ENCODE measurements around the gene ABHD16A.

Gene ABHD16A

GRCh38 chr6:31697555-31697954, 5.6 kb downstream of the ABHD16A start:
- ATAC-seq, result no peak
- TF ChIP-seq GLIS3 (CRISPR knock-in tag; IDR thresholded peaks at IDR 0.05) (no peak), ISL1 (CRISPR knock-in tag; IDR thresholded peaks at IDR 0.05) (no peak), TCF4 (CRISPR knock-in tag; IDR thresholded peaks at IDR 0.05; ENCODE audit: borderline replicate concordance) (no peak), POU6F1 (CRISPR knock-in tag; IDR thresholded peaks at IDR 0.05; ENCODE audit: borderline replicate concordance, low read depth) (no peak), ZNF70 (CRISPR knock-in tag; IDR thresholded peaks at IDR 0.05) (no peak), ZNF565 (CRISPR knock-in tag; conservative IDR thresholded peaks at IDR 0.05; ENCODE audit: low read depth) (no peak), ZFP30 (CRISPR knock-in tag; IDR thresholded peaks at IDR 0.05) (no peak)

- ATAC-seq, result no peak
- no peak for TF ChIP-seq POU6F1 (CRISPR knock-in tag; IDR thresholded peaks at IDR 0.05; ENCODE audit: borderline replicate concordance, low read depth)
- no peak for TF ChIP-seq ISL1 (CRISPR knock-in tag; IDR thresholded peaks at IDR 0.05)
- no peak for TF ChIP-seq ZNF70 (CRISPR knock-in tag; IDR thresholded peaks at IDR 0.05)
- TF ChIP-seq PPARA (CRISPR knock-in tag; IDR thresholded peaks at IDR 0.05; ENCODE audit: borderline replicate concordance), result no peak
- TF ChIP-seq ZNF8 (CRISPR knock-in tag; IDR thresholded peaks at IDR 0.05), result no peak
- no peak for TF ChIP-seq ZC3H10 (CRISPR knock-in tag; IDR thresholded peaks at IDR 0.05)
- TF ChIP-seq ARNTL (CRISPR knock-in tag; IDR thresholded peaks at IDR 0.05; ENCODE audit: borderline replicate concordance, low read depth), result no peak
- TF ChIP-seq PATZ1 (CRISPR knock-in tag; IDR thresholded peaks at IDR 0.05; ENCODE audit: borderline replicate concordance), result no peak
- TF ChIP-seq CREB5 (CRISPR knock-in tag; IDR thresholded peaks at IDR 0.05; ENCODE audit: low read depth), result no peak
- no peak for TF ChIP-seq RARB (CRISPR knock-in tag; IDR thresholded peaks at IDR 0.05)
- TF ChIP-seq ESRRG (CRISPR knock-in tag; IDR thresholded peaks at IDR 0.05), result no peak
- no peak for TF ChIP-seq CSDC2 (CRISPR knock-in tag; IDR thresholded peaks at IDR 0.05)
- no peak for TF ChIP-seq TOX (CRISPR knock-in tag; IDR thresholded peaks at IDR 0.05; ENCODE audit: borderline replicate concordance)
Observed at GRCh38 chr6:31693535-31693934, 9.6 kb downstream of the ABHD16A start.

GRCh38 chr6:31692886-31693285, 10.2 kb downstream of the ABHD16A start:
- no peak for ATAC-seq
- no peak for TF ChIP-seq SNAI2 (CRISPR knock-in tag; IDR thresholded peaks at IDR 0.05)
- no peak for TF ChIP-seq ZFP3 (CRISPR knock-in tag; IDR thresholded peaks at IDR 0.05)
- no peak for TF ChIP-seq CSDC2 (CRISPR knock-in tag; IDR thresholded peaks at IDR 0.05)
- TF ChIP-seq TOX (CRISPR knock-in tag; IDR thresholded peaks at IDR 0.05; ENCODE audit: borderline replicate concordance), result no peak
- TF ChIP-seq PATZ1 (CRISPR knock-in tag; IDR thresholded peaks at IDR 0.05; ENCODE audit: borderline replicate concordance), result no peak
- no peak for TF ChIP-seq TCF4 (CRISPR knock-in tag; IDR thresholded peaks at IDR 0.05; ENCODE audit: borderline replicate concordance)
- no peak for TF ChIP-seq GLIS3 (CRISPR knock-in tag; IDR thresholded peaks at IDR 0.05)
- TF ChIP-seq OSR1 (CRISPR knock-in tag; IDR thresholded peaks at IDR 0.05), result no peak
- TF ChIP-seq BACH2 (CRISPR knock-in tag; IDR thresholded peaks at IDR 0.05; ENCODE audit: borderline replicate concordance), result no peak
- TF ChIP-seq ARNTL (CRISPR knock-in tag; IDR thresholded peaks at IDR 0.05; ENCODE audit: borderline replicate concordance, low read depth), result no peak
- TF ChIP-seq CREB5 (CRISPR knock-in tag; IDR thresholded peaks at IDR 0.05; ENCODE audit: low read depth), result no peak
